ENCODE results near the gene GNL1. TPM values are rescaled to one million over a fixed set of nuclear protein-coding genes. Genes with fewer than 3 reads are reported as not detected.

The GNL1 gene
- total and polyA plus RNA-seq, 4 experiments from 2014 or later, result 37.4 to 83.9 (median 67.4) TPM

DNA sequence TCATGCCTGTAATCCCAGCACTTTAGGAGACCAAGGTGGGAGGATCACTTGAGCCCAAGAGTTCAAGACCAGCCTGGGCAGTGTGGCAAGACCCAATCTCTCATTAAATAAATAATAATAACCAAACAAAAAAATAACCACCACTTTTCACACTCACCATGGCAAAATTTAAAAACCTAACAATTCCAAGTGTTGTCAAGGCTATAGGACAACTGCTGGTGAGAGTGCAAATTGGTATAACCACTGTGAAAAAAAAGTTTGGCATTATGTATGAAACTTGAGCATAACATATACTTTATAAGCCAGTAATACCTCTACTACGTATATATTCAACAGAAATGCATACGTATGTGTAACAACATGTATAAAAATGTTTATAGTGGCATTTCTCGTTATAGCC is 4.6 kb upstream of the GNL1 start:
- ChIA-PET POLR2A (ENCODE audit: partially characterized antibody) (no interaction called here), CTCF (ENCODE audit: partially characterized antibody) (interaction anchor here (0.6 kb wide), 1 partner anchor 28 kb away, joined by 3 read pairs; no protein-coding TSS in a partner anchor)
- Mint-ChIP-seq H3K4me1 (peaks cover 13 to 45% (median 23%) of the 10 kb centered on the region in 4 donors), H3K27ac (peak overlapping the region in 1 of 7 donors; percentile 38), H3K9me3 (peaks cover 0 to 4% (median 0%) of the 10 kb centered on the region in 8 donors), H3K4me3 (no peak overlapping the region), H3K36me3 (peaks cover 12 to 35% of the 10 kb centered on the region in 2 donors), H3K27me3 (peaks cover 0 to 1% of the 10 kb centered on the region in 2 donors)
- no peak for DNase-seq
- Histone ChIP-seq H3K27me3 (ENCODE audit: insufficient read depth, low read length) (no peaks in the 10 kb centered on the region), H3K4me1 (ENCODE audit: insufficient read depth, low read length) (peaks cover 14% of the 10 kb centered on the region), H3K4me3 (ENCODE audit: low read length in 2 of 2) (no peak overlapping the region), H3K9me3 (ENCODE audit: control insufficient read depth in 1 of 2, low read length in 2 of 2) (no peaks in the 10 kb centered on the region), H3K27ac (ENCODE audit: low read depth, low read length) (no peak overlapping the region), H3K36me3 (ENCODE audit: insufficient read depth, low read length) (peaks cover 10% of the 10 kb centered on the region)
- intact Hi-C loops (cut with micrococcal nuclease), result no loop called here

DNA sequence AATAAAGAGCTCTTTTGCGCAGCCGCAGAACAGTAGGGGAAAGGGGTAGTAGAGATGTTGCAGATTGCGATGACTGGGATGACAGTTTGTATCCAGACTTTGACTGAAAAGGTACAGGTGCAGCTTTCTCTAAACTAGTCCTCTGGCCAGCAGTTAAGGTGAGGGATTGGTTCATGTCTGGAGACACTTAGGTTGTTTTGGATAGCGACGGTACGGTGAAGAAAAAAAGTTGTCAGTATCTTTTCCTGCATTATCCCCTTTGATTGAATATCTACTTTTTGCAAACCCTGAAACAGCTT is 1.3 kb upstream of the GNL1 start:
- Histone ChIP-seq H3K27me3 (ENCODE audit: insufficient read depth, low read length) (no peaks in the 10 kb centered on the region), H3K9me3 (ENCODE audit: control insufficient read depth in 1 of 2, low read length in 2 of 2) (no peaks in the 10 kb centered on the region), H3K4me1 (ENCODE audit: insufficient read depth, low read length) (peaks cover 30% of the 10 kb centered on the region), H3K36me3 (ENCODE audit: insufficient read depth, low read length) (peaks cover 30% of the 10 kb centered on the region), H3K27ac (ENCODE audit: low read depth, low read length) (peak overlapping the region; percentile 96), H3K4me3 (ENCODE audit: low read length in 2 of 2) (peak overlapping the region; percentile 79 to 99)
- Mint-ChIP-seq H3K4me1 (peaks cover 28 to 65% (median 37%) of the 10 kb centered on the region in 4 donors), H3K27ac (peak overlapping the region; percentile 97 to 100 (median 100)), H3K4me3 (peak overlapping the region; percentile 97 to 100 (median 99)), H3K27me3 (peaks cover 0 to 1% of the 10 kb centered on the region in 2 donors), H3K36me3 (peaks cover 14 to 52% of the 10 kb centered on the region in 2 donors), H3K9me3 (peaks cover 0 to 4% (median 0%) of the 10 kb centered on the region in 8 donors)
- POLR2A ChIA-PET (ENCODE audit: partially characterized antibody), result interaction anchor here (0.7 to 8.6 kb wide), 16 partner anchors 9 to 345 kb away, joined by 3 to 133 read pairs (median 9); partner anchors contain the start of genes ABCF1, DHX16, MDC1 and MRPS18B
- CTCF ChIA-PET (ENCODE audit: partially characterized antibody), result interaction anchor here (0.6 to 21.7 kb wide), 9 partner anchors 12 to 173 kb away, joined by 3 to 416 read pairs (median 4); partner anchors contain the start of gene ABCF1
- intact Hi-C loops (cut with micrococcal nuclease), result loop anchor here (1.0 to 10.0 kb wide), 3 partner anchors 40 to 347 kb away; partner anchors contain the start of genes GTF2H4 and TRIM39
- peak in 1 of 5 donors; percentile 79 for DNase-seq

DNA sequence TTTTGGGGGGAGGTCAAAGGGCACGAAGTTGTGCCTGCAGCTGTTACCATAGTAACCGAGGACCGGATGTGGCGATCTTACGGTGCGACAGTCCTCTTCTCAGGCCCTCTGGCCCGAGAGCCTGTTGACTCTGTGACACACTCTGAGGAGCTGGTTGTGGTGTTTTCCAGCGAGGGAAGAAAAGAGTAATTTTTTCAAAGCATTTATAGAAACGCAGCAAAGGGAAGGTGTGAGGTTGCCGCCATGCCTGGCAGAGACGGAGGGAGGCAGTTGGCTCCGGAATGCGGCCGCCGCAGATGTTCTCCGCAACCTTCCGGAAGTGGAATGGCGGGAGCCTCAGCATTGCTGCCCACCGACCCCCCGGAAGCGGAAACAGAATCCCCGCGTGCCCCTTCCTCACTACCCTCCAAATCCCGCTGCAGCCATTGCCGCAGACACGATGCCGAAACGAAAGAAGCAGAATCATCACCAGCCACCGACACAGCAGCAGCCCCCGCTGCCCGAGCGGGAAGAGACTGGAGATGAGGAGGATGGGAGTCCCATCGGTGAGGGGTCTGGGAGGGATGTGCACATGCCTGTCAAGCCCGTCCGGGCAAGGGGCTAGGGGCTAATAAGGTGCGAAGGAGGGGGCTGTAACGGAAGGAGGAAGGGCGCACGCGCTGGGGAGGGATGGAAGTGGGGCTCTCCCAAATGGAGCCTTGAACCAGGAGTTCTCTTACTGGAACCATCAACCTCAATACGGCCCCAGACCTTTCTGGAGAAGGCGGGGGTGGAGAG is 805 bp upstream of the GNL1 start, which contains the start of gene PRR3:
TSS of gene PRR3 (plus strand) at position 390 of the 777 bp plus-strand sequence. CDS start at position 440, 50 bp downstream.
- Histone ChIP-seq H3K27me3 (ENCODE audit: insufficient read depth, low read length) (no peaks in the 10 kb centered on the region), H3K4me3 (ENCODE audit: low read length in 2 of 2) (peak within 1 kb of the TSS; percentile 79 to 99), H3K27ac (ENCODE audit: low read depth, low read length) (peak within 1 kb of the TSS; percentile 96), H3K36me3 (ENCODE audit: insufficient read depth, low read length) (peaks cover 30% of the 10 kb centered on the region), H3K4me1 (ENCODE audit: insufficient read depth, low read length) (peaks cover 30% of the 10 kb centered on the region), H3K9me3 (ENCODE audit: control insufficient read depth in 1 of 2, low read length in 2 of 2) (no peaks in the 10 kb centered on the region)
- Mint-ChIP-seq H3K4me1 (peaks cover 28 to 65% (median 37%) of the 10 kb centered on the region in 4 donors), H3K9me3 (peaks cover 0 to 4% (median 0%) of the 10 kb centered on the region in 8 donors), H3K36me3 (peaks cover 14 to 52% of the 10 kb centered on the region in 2 donors), H3K4me3 (peak within 1 kb of the TSS; percentile 97 to 100 (median 99)), H3K27me3 (peaks cover 0 to 1% of the 10 kb centered on the region in 2 donors), H3K27ac (peak within 1 kb of the TSS; percentile 97 to 100 (median 100))
- intact Hi-C loops (cut with micrococcal nuclease), result loop anchor here (1.0 to 10.0 kb wide), 10 partner anchors 14 to 348 kb away; partner anchors contain the start of genes ABCF1, DHX16, GTF2H4 and HLA-E
- ChIA-PET POLR2A (ENCODE audit: partially characterized antibody) (interaction anchor here (0.6 to 8.6 kb wide), 20 partner anchors 10 to 344 kb away, joined by 3 to 133 read pairs (median 8); partner anchors contain the start of genes ABCF1, DDR1, MDC1 and MRPS18B), CTCF (ENCODE audit: partially characterized antibody) (interaction anchor here (0.6 to 21.7 kb wide), 9 partner anchors 13 to 174 kb away, joined by 3 to 416 read pairs (median 4); partner anchors contain the start of gene ABCF1)
- DNase-seq, result peak in 4 of 5 donors; percentile 94 to 96 (median 94)

DNA sequence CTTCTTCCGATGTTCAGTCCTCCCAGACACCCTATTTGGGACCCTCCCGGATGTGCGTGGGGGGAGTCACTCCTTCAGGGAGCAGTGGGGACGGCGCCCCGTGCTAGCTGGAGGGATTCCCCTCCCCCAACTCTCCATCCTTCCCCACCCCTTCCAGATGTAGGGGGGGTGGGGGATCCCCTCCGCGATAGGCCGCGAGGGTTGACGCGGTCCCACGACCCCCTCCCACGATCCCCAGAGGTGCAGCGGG is 548 bp downstream of the GNL1 start:
- peak overlapping the region; percentile 47 to 99 for H3K4me3 ChIP-seq (ENCODE audit: low read length in 2 of 2)
- peaks cover 38% of the 10 kb centered on the region for H3K36me3 ChIP-seq (ENCODE audit: insufficient read depth, low read length)
- H3K27me3 ChIP-seq (ENCODE audit: insufficient read depth, low read length), result no peaks in the 10 kb centered on the region
- peaks cover 30% of the 10 kb centered on the region for H3K4me1 ChIP-seq (ENCODE audit: insufficient read depth, low read length)
- ChIA-PET POLR2A (ENCODE audit: partially characterized antibody) (interaction anchor here (1.0 to 8.6 kb wide), 14 partner anchors 11 to 129 kb away, joined by 3 to 133 read pairs (median 6); partner anchors contain the start of genes ABCF1 and MRPS18B), CTCF (ENCODE audit: partially characterized antibody) (interaction anchor here (0.6 to 21.7 kb wide), 3 partner anchors 14 to 178 kb away, joined by 3 to 416 read pairs (median 83); no protein-coding TSS in a partner anchor)
- H3K9me3 ChIP-seq (ENCODE audit: control insufficient read depth in 1 of 2, low read length in 2 of 2), result no peaks in the 10 kb centered on the region
- Mint-ChIP-seq H3K27ac (peak overlapping the region; percentile 97 to 100 (median 100)), H3K4me3 (peak overlapping the region; percentile 97 to 100 (median 99)), H3K9me3 (peaks cover 0 to 4% (median 0%) of the 10 kb centered on the region in 8 donors), H3K27me3 (peaks cover 0 to 1% of the 10 kb centered on the region in 2 donors), H3K36me3 (peaks cover 26 to 65% of the 10 kb centered on the region in 2 donors), H3K4me1 (peaks cover 25 to 65% (median 37%) of the 10 kb centered on the region in 4 donors)
- peak overlapping the region; percentile 96 for H3K27ac ChIP-seq (ENCODE audit: low read depth, low read length)
- intact Hi-C loops (cut with micrococcal nuclease), result loop anchor here (1.0 to 10.0 kb wide), 9 partner anchors 13 to 349 kb away; partner anchors contain the start of genes ABCF1, DHX16, GTF2H4 and HLA-E
- DNase-seq, result no peak

DNA sequence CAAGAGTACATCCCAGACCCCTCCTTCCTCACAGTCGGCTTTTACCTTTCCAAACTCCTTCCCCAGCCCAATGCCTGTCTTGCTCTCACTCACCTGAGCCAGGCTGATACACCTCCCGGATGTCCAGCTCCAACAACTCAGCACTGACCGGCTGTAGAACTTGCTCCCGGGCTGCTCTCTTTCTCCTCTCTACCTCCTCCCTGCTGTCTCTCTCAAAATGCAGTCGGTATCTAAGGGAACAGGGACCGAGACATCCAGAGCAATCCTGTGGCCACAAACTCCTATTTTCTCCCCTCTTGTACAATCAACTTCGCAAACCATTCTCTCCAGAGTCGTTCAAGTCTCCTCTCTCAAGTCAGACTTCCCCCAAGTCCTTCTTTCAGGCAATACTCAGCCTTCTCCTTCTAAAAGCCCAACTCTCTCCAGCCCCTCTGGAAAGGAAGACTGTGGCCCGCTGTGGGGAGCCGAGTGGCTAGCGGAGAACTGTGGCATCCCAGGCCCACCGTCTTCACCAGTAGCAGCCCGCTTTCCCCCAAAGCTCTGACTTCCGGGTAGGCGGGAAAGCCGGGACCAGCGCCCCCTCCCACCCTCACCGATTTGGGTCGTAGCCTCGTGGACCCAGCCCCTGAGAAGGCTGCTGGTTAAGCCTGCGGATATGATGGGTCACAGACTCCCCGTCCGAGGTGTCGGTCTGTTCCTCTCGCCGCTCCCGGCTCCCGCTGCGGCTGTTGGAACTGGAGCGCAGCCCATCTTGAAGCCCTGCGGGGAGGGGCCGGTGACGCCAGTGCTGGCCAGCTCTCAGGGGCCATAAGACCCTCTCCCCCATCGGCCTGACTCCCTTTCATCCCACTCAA is 1.1 kb downstream of the GNL1 start:
- H3K36me3 ChIP-seq (ENCODE audit: insufficient read depth, low read length), result peaks cover 42% of the 10 kb centered on the region
- Mint-ChIP-seq H3K4me1 (peaks cover 25 to 65% (median 38%) of the 10 kb centered on the region in 4 donors), H3K9me3 (peaks cover 0 to 4% (median 0%) of the 10 kb centered on the region in 8 donors), H3K4me3 (peak overlapping the region; percentile 97 to 100 (median 99)), H3K27ac (peak overlapping the region; percentile 97 to 100 (median 100)), H3K27me3 (peaks cover 0 to 1% of the 10 kb centered on the region in 2 donors), H3K36me3 (peaks cover 32 to 71% of the 10 kb centered on the region in 2 donors)
- peak overlapping the region; percentile 96 for H3K27ac ChIP-seq (ENCODE audit: low read depth, low read length)
- peak overlapping the region; percentile 47 to 99 for H3K4me3 ChIP-seq (ENCODE audit: low read length in 2 of 2)
- POLR2A ChIA-PET (ENCODE audit: partially characterized antibody), result interaction anchor here (0.6 to 8.6 kb wide), 17 partner anchors 11 to 168 kb away, joined by 3 to 133 read pairs (median 5); partner anchors contain the start of genes ABCF1 and MRPS18B
- DNase-seq, result peak in 1 of 5 donors; percentile 22
- H3K4me1 ChIP-seq (ENCODE audit: insufficient read depth, low read length), result peaks cover 30% of the 10 kb centered on the region
- no peaks in the 10 kb centered on the region for H3K9me3 ChIP-seq (ENCODE audit: control insufficient read depth in 1 of 2, low read length in 2 of 2)
- H3K27me3 ChIP-seq (ENCODE audit: insufficient read depth, low read length), result no peaks in the 10 kb centered on the region
- intact Hi-C loops (cut with micrococcal nuclease), result loop anchor here (5.0 to 10.0 kb wide), 2 partner anchors 228 to 350 kb away; partner anchors contain the start of genes GTF2H4 and TRIM39
- CTCF ChIA-PET (ENCODE audit: partially characterized antibody), result interaction anchor here (1.0 to 21.7 kb wide), 6 partner anchors 8 to 117 kb away, joined by 3 to 416 read pairs (median 6); partner anchors contain the start of gene DHX16

DNA sequence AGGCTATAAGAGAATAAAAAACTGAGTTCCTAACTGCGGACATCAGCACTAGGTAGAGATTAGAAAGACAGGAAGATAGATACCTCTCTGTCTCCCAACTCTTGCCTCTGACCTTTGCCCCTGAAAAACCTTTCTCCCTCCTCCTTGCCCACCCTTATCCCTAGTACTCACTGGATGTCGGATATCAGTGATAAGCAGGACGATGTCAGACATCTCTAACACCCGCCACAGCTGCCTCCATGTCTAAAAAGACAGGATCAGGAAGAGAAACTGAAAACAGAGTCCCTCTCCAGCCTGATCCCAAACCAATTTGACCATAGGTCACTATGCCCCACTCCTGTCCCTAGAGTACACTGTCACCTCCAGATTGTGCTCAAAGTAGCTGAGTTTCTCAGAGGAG is 1.9 kb downstream of the GNL1 start:
- peak overlapping the region; percentile 97 to 100 (median 100) for H3K27ac Mint-ChIP-seq
- Histone ChIP-seq H3K27me3 (ENCODE audit: insufficient read depth, low read length) (no peaks in the 10 kb centered on the region), H3K4me1 (ENCODE audit: insufficient read depth, low read length) (peaks cover 30% of the 10 kb centered on the region), H3K4me3 (ENCODE audit: low read length in 2 of 2) (no peak overlapping the region), H3K27ac (ENCODE audit: low read depth, low read length) (no peak overlapping the region), H3K36me3 (ENCODE audit: insufficient read depth, low read length) (peaks cover 42% of the 10 kb centered on the region), H3K9me3 (ENCODE audit: control insufficient read depth in 1 of 2, low read length in 2 of 2) (no peaks in the 10 kb centered on the region)
- no peak for DNase-seq
- peaks cover 35 to 76% of the 10 kb centered on the region in 2 donors for H3K36me3 Mint-ChIP-seq
- POLR2A ChIA-PET (ENCODE audit: partially characterized antibody), result interaction anchor here (0.6 to 8.6 kb wide), 7 partner anchors 11 to 169 kb away, joined by 3 to 133 read pairs (median 48); partner anchors contain the start of gene ABCF1
- H3K4me3 Mint-ChIP-seq, result peak overlapping the region; percentile 73 to 100 (median 99)
- peaks cover 0 to 4% (median 0%) of the 10 kb centered on the region in 8 donors for H3K9me3 Mint-ChIP-seq
- H3K4me1 Mint-ChIP-seq, result peaks cover 25 to 57% (median 37%) of the 10 kb centered on the region in 4 donors
- peaks cover 0 to 1% of the 10 kb centered on the region in 2 donors for H3K27me3 Mint-ChIP-seq
- intact Hi-C loops (cut with micrococcal nuclease), result loop anchor here (10.0 kb wide), 1 partner anchor 350 kb away; the partner anchor contains the start of gene GTF2H4
- CTCF ChIA-PET (ENCODE audit: partially characterized antibody), result interaction anchor here (1.0 to 21.7 kb wide), 8 partner anchors 9 to 118 kb away, joined by 3 to 416 read pairs (median 4); partner anchors contain the start of gene DHX16
